ENCODE measurements around the gene PIGX. TPM values are rescaled to one million over a fixed set of nuclear protein-coding genes. Genes with fewer than 3 reads are reported as not detected.

Gene PIGX
- total RNA-seq, 1 donor from 2014 or later, result 17.1 TPM

DNA sequence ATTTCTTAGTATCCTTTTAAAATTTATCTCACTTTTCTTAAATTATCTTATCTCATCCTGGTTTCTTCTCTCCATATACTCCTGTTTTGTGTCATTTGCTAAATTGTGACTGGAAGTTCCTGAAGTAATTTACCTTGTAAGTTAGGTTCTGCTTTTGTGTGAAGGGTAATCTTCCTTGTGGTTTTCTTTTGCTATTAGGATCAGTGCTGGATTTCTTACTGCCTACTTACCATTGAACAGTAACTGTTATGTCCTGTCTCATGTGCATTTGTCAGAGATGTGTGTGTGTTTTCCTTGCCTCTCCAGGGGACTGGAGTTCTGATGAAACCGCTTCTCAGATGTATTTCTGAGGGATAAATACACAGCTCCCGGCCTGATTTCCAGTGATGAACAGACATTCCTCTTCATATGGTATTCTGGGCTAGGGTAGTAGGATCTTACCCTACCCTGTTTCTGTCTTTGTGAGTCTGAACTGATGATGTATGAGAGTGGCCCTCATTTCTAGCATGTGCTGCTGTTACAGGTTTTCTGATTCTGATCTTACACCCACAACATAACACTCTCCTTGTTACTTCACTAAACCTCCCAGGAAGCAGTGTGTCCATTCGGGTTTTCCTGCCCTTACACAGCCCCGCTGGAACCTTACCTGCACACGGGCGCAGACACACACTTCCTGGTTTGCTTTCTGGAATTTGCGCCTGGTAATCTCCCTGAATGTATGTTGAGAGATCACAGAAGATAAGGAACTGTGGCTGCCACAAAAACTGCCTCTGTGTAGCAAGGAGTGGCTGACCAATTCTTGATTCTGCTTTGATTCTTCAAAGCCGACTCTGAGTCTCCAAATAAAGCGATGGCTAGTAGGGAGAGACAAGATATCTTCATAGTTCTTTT, 42.2 kb downstream of the PIGX start:
- DNase-seq (ENCODE audit: low read depth, low spot score), result no peak

DNA sequence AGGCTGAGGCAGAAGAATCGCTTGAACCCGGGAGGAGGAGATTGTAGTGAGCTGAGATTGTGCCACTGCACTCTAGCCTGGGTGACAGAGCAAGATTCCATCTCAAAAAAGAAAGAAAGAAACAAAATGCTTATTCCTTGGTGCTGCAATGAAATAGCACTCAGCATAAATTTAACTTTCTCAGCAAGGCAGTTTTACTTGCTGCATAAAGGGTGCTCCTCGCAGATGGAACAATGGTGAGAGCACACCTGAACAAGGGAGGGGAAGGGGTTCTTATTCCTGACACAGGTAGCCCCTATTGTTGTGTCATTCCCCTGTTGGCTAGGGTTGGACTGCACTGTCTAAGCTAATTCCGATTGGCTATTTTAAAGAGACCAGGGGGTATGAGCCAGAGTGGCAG, 44.6 kb downstream of the PIGX start:
- no peak for DNase-seq (ENCODE audit: low read depth, low spot score)

DNA sequence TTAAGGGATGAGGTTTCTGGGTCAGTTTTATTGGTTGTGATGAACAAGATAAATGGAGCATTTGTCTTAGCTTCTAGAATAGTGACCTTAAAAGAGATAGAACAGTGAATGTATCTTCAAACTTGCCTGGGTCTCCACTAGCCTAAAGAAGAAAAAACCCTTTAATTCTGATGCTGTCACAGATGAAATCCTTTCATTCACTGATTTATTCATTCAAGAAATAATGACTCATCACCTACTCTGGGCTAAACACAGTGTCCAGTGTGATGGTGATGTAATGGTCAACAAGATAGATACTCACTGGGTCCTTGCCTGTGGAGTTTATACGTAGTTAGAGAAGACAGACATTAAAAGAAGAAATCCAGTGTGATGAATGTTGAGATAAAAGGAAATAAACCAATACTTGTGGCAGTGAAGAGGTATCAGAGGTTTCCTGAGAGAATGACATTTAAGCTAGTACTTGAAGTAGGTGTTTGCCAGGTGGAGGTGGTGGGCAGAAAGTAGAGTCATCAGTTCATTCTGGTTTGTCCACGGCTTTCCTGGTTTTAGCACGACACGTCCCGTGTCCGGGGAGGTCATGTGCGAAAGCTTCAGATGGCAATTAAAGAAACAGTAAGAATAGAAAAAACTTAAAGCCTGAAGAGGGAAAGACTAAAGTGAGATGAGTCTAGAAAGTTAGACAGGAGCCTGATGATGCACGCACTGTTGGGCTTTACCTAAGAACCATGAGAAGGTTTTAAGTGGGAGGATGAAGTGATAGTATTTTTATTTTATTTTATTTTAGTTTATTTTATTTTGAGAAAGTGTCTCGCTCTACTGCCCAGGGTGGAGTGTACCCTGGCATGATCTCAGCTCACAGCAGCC, 45.9 kb downstream of the PIGX start:
- no peak for DNase-seq (ENCODE audit: low read depth, low spot score)

DNA sequence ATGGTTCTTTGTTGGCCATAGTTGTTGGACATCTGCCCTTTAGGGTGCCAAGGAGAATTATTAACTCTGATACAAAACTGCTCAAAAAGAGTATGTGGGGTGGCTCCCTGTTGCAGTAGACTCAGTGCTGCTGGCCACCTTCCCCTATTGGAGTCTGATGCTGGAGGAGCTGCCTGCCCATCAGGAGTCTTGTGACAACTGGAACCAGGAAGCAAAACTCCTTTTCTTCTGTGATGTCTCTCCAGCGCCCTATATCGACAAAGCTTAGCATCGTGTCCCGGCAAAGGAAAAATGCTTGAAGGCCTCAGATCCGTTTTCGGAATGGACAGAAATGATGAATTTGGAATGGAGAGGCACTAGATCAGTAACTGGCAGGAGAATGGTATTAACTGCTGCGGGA, 51.0 kb downstream of the PIGX start:
- DNase-seq (ENCODE audit: low read depth, low spot score), result no peak

DNA sequence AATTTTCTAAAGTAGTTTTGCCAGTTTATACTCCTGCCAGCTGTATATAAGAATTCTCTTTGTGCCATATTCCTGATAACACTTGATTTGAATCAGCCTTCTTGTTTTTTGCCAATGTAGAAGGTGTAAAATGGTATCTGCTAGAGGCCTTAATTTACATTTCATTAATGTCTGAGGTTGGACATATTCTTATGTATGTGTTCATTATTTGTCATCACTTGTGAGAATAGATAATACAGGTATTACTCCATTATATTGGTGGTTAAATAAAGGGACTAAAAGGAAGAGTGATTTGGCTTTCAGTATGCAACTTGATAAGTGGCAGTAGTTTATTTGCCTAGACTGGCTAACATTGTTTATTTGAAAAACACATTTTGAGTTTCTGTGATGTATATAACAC, 53.3 kb downstream of the PIGX start:
- no peak for DNase-seq (ENCODE audit: low read depth, low spot score)

DNA sequence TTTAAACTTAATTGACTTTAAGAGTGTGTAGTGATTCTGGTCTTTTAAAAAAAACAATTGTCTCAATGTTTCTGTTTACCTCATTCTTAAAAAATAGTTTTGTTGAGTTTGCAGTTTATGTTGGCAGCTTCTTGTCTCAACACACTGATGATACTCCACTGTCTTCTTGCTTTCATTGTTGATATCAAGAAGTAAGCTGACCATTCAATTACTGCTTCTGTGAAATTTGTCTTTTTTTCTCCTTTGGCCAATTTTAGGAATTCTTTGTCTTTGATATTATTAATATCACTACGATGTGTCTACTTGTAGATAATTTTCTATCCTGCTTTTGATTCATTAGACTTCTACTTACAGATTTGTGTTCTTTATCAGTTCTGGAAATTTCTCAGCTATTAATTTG, 58.9 kb downstream of the PIGX start:
- no peak for DNase-seq (ENCODE audit: low read depth, low spot score)

DNA sequence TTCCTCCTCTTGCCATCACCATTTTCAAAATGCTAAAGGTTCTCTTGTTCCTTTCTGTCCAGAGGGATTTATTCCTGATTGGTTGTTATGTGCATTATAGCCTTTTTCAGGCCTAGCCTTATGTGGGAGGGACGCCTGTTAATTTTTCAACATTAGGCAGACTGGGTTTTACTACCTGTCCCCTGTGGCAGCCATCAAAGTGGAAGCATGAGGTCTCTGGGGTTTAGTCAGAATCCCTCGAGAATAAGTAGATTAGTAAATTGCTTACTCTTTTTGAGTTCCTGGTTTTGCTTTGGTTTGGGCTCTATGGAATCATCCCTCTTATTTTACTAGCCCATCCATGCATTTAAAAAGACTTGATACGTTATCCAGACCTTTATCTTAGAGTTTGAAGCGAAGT, 59.9 kb downstream of the PIGX start:
- no peak for DNase-seq (ENCODE audit: low read depth, low spot score)

DNA sequence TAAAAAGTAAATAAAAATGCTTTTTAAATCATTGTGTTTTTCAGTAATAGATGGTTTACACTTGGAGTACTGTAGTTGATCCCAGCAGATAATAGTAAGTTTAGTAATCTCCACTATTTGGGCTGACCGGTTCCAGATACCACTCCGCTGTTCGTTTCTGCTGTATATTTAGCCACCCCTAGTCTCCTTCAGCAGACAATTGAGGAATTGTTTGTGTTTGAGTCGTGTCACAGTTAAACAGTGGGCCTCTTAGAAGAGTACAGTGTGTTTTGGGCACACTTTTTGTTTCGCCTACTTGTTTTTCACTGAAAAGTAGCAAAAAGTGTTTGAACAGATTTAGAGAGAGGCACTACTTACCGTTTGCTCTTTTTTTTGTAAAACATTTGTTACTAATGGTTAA, 60.7 kb downstream of the PIGX start:
- DNase-seq (ENCODE audit: low read depth, low spot score), result no peak

DNA sequence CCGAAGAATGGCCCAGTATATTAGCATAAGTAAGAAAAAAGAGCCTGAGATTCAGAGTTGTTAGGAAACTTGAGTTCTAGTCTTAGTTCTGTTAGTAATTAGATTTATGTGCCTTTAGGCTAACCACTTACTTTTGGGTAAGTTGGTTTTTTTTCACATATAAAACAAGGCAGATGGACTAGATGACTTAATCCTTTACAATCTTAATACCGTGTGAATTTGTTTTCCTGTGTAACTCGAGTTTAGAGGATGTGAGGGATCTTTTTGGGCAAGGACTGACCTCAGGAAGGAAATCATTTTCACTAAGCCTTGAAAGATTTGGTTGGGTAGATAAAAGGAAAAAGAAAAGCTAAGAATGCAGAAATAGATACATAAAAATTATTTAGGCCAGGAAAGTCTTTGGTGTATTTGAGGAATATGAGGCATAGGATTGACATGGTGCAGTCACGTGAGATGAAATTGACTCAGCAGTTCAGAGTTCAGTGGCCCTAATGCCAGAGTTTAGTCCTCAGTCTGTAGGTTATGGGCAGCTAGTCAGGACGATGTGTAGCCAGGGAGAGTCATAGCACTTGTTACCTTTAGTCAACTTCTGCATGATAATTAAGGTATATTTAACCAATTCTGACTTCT, 62.1 kb downstream of the PIGX start:
- DNase-seq (ENCODE audit: low read depth, low spot score), result peak; percentile 20

DNA sequence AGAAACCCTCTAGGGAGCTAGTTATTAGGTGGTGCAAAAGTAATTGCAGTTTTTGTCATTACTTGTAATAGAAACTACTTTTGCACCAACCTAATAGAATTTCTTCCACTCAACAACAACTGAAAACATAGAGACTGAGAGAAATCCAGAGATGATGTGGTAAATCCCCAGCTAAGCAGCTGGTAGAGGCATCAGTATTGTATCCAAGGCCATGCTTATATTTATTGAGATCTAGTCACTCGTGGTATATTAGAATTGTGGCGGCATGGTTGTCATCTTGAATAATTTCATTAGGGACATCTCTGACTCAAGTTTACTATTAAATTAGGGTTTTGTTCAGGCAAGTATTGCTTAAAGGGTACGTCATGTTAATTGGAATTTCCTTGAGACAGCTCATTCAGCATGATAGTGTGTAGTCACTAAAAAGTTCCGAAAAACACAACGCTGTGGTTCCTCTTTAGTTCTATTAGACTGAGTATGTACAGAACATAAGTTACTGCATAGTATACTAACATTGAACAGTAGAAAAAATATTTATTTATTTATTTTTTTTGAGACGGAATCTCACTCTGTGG, 62.8 kb downstream of the PIGX start:
- no peak for DNase-seq (ENCODE audit: low read depth, low spot score)

DNA sequence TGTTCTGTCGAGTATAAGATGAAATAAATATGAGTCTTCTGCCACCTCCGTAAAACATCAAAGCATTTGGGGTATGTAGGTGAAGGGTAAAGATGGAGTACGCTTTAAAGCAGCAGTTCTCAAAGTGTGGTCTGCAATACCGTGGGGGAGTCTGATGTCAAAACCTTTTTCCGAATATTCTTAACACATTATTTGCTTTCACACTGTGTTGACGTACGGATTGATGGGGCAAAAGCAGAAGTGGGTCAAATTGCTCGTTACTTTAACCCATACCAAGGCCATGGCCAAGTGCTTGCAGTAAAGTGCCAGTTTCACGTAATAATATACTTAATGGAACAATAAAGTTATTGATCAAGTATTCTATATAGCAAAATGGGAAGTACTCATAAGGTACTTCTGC, 63.8 kb downstream of the PIGX start:
- DNase-seq (ENCODE audit: low read depth, low spot score), result no peak

DNA sequence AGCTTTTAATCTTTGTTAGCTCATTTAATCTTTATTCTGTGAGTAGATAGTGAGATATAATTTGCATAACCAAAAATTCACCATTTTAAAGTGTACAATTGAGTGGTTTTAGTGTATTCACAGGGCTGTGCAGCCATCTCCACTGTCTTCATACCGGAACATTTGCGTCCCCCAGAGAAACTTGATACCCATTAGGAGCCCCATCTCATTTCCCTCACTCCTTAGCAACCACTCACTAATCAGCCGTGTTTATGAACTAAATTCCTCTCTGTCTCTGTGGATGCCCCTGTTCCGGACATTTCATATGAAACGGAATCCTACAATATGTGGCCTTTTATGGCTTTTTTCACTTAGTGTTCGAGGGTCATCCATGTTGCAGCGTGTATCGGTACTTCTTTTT, 65.7 kb downstream of the PIGX start:
- no peak for DNase-seq (ENCODE audit: low read depth, low spot score)

DNA sequence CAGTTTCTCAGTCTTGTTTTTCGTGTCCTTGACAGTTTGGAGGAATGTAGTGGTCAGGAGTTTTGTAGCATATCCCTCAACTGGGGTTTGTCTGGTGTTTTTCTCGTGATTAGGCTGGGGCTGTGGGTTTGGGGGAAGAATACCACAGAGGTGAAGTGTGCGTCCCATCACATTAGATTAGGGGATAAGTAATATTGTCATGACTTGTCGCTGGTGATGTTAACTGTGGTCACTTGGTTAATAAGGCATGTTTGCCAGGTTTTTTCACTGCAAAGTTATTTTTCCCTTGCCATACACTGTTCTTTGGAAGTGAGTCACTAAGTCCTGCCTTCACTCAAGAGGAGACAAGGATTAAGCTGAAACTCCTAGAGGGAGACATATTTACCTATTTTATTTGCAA, 66.6 kb downstream of the PIGX start:
- no peak for DNase-seq (ENCODE audit: low read depth, low spot score)

DNA sequence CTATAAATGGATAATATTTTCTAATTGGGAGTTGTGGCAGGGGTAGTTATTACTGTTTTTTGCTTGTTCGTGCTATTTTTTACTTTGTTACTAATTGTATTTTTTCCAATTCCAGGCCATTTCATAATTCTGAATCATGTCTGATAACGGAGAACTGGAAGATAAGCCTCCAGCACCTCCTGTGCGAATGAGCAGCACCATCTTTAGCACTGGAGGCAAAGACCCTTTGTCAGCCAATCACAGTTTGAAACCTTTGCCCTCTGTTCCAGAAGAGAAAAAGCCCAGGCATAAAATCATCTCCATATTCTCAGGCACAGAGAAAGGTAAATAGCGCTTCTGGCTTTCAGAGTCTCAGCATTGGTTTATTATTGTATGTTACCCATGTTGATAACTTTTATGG, 70.3 kb downstream of the PIGX start:
- no peak for DNase-seq (ENCODE audit: low read depth, low spot score)

Other genes with a start within 250 kb of the PIGX start
- gene RNF168, start 208.6 kb upstream of the PIGX start, total RNA-seq, result 26.4 and 32.4 TPM in 2 replicates
- gene SMCO1, start 197.0 kb upstream of the PIGX start, total RNA-seq, result 0.07 TPM in 1 of 2 replicates, not detected in the other
- gene WDR53, start 143.8 kb upstream of the PIGX start, total RNA-seq, result 8.7 and 12.3 TPM in 2 replicates
- gene FBXO45, start 143.7 kb upstream of the PIGX start, total RNA-seq, result 14.4 and 22.7 TPM in 2 replicates
- 2.0 and 4.8 TPM in 2 replicates for gene NRROS, start 72.7 kb upstream of the PIGX start, total RNA-seq
- 1.4 and 2.3 TPM in 2 replicates for gene CEP19, start 127 bp upstream of the PIGX start, total RNA-seq
- gene PAK2, start 27.5 kb downstream of the PIGX start, total RNA-seq, result 47.8 and 70.9 TPM in 2 replicates
- 44.5 and 51.4 TPM in 2 replicates for gene SENP5, start 155.5 kb downstream of the PIGX start, total RNA-seq
- 70.6 and 85.5 TPM in 2 replicates for gene NCBP2, start 230.2 kb downstream of the PIGX start, total RNA-seq